K562 (cell line): Measurements from ENCODE around the gene PATL1. TPM values are rescaled to one million over a fixed set of nuclear protein-coding genes. Genes with fewer than 3 reads are reported as not detected.

Source experiments
- HDAC6 ChIP-seq: IDR thresholded peaks from 2 replicates; pipeline ENCODE4 v1.6.1; 2012; ENCODE audit warnings: low read depth, mild to moderate bottlenecking, control low read depth, inconsistent platforms, low read length, moderate library complexity
- HSF4 ChIP-seq: fragments of 250-450 bp; sonication (Bioruptor Pico); IDR thresholded peaks from 2 replicates; pipeline ENCODE4 v2.1.2; 2022; ENCODE audit warnings: mild to moderate bottlenecking, moderate library complexity, borderline replicate concordance
- LCOR ChIP-seq: sonication (generic); formaldehyde crosslinking; IDR thresholded peaks from 2 replicates; pipeline ENCODE4 v1.8.0; 2022; ENCODE audit warnings: mild to moderate bottlenecking, missing genetic modification reagents
- MCM3 ChIP-seq: fragments of 450-650 bp; IDR thresholded peaks from 2 replicates; pipeline ENCODE4 v1.6.1; 2016
- MCM5 ChIP-seq: fragments of 450-650 bp; IDR thresholded peaks from 2 replicates; pipeline ENCODE4 v1.6.1; 2016; ENCODE audit warnings: low read depth
- POLR2B ChIP-seq: fragments of 450-650 bp; IDR thresholded peaks from 2 replicates; pipeline ENCODE4 v1.6.1; 2018; ENCODE audit warnings: low read depth; ENCODE audit not compliant: partially characterized antibody
- RCOR1 ChIP-seq, 2 experiments: IDR thresholded peaks; 2 replicates each; pipeline ENCODE4 v1.6.1; 2012; ENCODE audit warnings: low read depth in 2 of 2, low read length in 2 of 2, borderline replicate concordance in 1 of 2, improper control_type of control experiment in 1 of 2
- SLC30A9 ChIP-seq: fragments of 250-450 bp; sonication (Bioruptor Pico); IDR thresholded peaks from 2 replicates; pipeline ENCODE4 v1.8.0; 2022; ENCODE audit warnings: mild to moderate bottlenecking, moderate library complexity
- SMAD3 ChIP-seq: fragments of 450-650 bp; formaldehyde crosslinking; conservative IDR thresholded peaks from 2 replicates; pipeline ENCODE4 v1.4.0; 2020; ENCODE audit warnings: mild to moderate bottlenecking
- SMARCA4 ChIP-seq: fragments of 450-650 bp; IDR thresholded peaks from 2 replicates; pipeline ENCODE4 v1.6.1; 2016
- SP1 ChIP-seq: sonication (generic); formaldehyde crosslinking; IDR thresholded peaks from 2 replicates; pipeline ENCODE4 v1.8.1; 2022; ENCODE audit warnings: mild to moderate bottlenecking, missing genetic modification reagents
- TAF15 ChIP-seq: fragments of 200-400 bp; formaldehyde crosslinking; IDR thresholded peaks from 2 replicates; pipeline ENCODE4 v1.6.1; 2017; ENCODE audit warnings: mild to moderate bottlenecking, low read depth, low read length, moderate library complexity
- TBP ChIP-seq: optimal IDR thresholded peaks from 2 replicates; pipeline ENCODE3; 2011; ENCODE audit warnings: low read depth, low read length, improper control_type of control experiment
- TOE1 ChIP-seq, 2 experiments: fragments of 450-650 bp in 1 of 2; sonication (generic) in 1 of 2; formaldehyde crosslinking in 1 of 2; IDR thresholded peaks; 2 replicates each; pipeline versions ENCODE4 v1.7.1 to v1.8.0; 2016 to 2022; ENCODE audit warnings: borderline replicate concordance in 2 of 2, mild to moderate bottlenecking in 2 of 2, antibody characterized with exemption in 1 of 2, inconsistent platforms in 1 of 2, low read depth in 1 of 2, missing genetic modification reagents in 1 of 2, moderate library complexity in 1 of 2
- XRCC3 ChIP-seq: fragments of 450-650 bp; IDR thresholded peaks from 2 replicates; pipeline ENCODE4 v1.6.1; 2017; ENCODE audit warnings: mild to moderate bottlenecking, moderate library complexity
- ZNF197 ChIP-seq: fragments of 200-800 bp; sonication (Bioruptor generic); IDR thresholded peaks from 2 replicates; pipeline ENCODE4 v1.6.1; 2016; ENCODE audit warnings: low read depth, missing genetic modification characterization, missing compliant biosample characterization
- ZNF384 ChIP-seq: IDR thresholded peaks from 2 replicates; pipeline ENCODE4 v1.6.1; 2012; ENCODE audit warnings: low read depth, low read length, improper control_type of control experiment
- polyA plus RNA-seq, 8 experiments: library from polyadenylated mRNA; depleted of rRNA in 4 of 8; stranded (reverse) in 5 of 8; unstranded in 3 of 8; fragments of >200 nt; fragmentation: Nextera tagmentation in 2 of 8; fragmentation: Illumina TruSeq in 1 of 8; extraction: Ambion mirVana in 2 of 8; extraction: Trizol in 1 of 8; gene quantifications; 2 replicates each; pipeline versions ENCODE4 v1.2.1 to v1.2.3, GENCODE V29; 2011 to 2014; ENCODE audit warnings: inconsistent platforms in 1 of 8, missing spikeins in 1 of 8
- total RNA-seq, 7 experiments: library from RNA; depleted of rRNA in 6 of 7; stranded (reverse); fragments of >200 nt in 6 of 7; fragmentation: Illumina TruSeq in 2 of 7; extraction: Trizol in 2 of 7; gene quantifications; 2 replicates each; pipeline versions ENCODE4 v1.2.1 to v1.2.3, GENCODE V29; 2011 to 2021; ENCODE audit warnings: low replicate concordance in 1 of 7
- TF ChIP-seq, protein P1 (sequence below): sonication (generic); IDR thresholded peaks from 2 replicates; pipeline ENCODE4 v1.6.1; 2016
- TF ChIP-seq, protein P2 (sequence below): sonication (generic); formaldehyde crosslinking; IDR thresholded peaks from 2 replicates; pipeline ENCODE4 v1.8.0; 2022; ENCODE audit warnings: mild to moderate bottlenecking, missing genetic modification reagents
- TF ChIP-seq, protein P3 (sequence below): IDR thresholded peaks from 3 replicates; pipeline ENCODE4 v1.6.1; 2011; ENCODE audit warnings: borderline replicate concordance, mild to moderate bottlenecking; ENCODE audit not compliant: insufficient read length, insufficient read depth
- TF ChIP-seq, protein P4 (sequence below): fragments of 250-450 bp; sonication (Bioruptor Pico); IDR thresholded peaks from 2 replicates; pipeline ENCODE4 v1.5.0; 2021
- TF ChIP-seq, protein P5 (sequence below), 2 experiments: IDR thresholded peaks; 2 replicates each; pipeline ENCODE4 v1.6.1; 2012; ENCODE audit warnings: improper control_type of control experiment in 2 of 2, low read depth in 2 of 2, low read length in 2 of 2, borderline replicate concordance in 1 of 2

PATL1 gene
- total and polyA plus RNA-seq, 9 of the 15 experiments (the other 6 are each of a cell fraction or from before 2014, with no cell fraction given): 3.2 to 48.0 (median 16.4) TPM

DNA sequence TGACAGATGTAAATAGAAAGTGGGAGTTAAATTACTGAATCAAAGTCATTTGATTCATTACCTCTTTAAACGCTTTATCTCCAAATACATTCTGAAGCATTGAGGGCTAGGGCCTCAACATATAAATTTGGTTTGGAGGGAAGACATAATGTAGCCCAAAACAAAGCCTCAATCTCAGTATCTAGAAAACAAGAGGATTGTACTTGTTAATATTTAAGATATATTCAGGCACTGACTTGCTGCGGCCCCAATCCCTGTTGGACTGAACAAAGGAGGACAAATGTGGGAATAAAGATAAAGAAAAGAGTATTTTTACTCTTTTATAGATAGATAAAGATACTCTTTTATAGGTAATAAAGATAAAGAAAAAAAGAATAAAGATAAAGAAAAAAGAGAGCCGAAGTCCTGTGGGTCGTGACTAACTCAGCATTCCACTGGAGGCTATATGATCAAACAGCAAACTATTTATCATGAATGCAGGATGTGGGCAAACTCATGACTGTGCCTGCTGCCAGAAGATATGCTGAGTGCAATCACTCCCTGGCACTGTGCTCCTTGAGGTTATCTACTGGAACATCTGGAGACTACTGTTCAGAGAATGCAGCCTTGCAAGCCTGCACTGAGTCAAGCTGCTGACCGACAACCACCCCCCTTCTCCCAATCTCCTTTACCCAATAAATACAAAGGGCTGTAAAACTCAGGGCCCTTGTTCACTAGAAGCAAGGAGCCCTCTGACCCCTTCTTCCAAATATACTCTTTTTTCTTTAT, 37.9 kb upstream of the PATL1 start (continued):
- TF ChIP-seq, protein P1, sequence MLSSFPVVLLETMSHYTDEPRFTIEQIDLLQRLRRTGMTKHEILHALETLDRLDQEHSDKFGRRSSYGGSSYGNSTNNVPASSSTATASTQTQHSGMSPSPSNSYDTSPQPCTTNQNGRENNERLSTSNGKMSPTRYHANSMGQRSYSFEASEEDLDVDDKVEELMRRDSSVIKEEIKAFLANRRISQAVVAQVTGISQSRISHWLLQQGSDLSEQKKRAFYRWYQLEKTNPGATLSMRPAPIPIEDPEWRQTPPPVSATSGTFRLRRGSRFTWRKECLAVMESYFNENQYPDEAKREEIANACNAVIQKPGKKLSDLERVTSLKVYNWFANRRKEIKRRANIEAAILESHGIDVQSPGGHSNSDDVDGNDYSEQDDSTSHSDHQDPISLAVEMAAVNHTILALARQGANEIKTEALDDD: peak; percentile 85
- TF ChIP-seq SLC30A9 (CRISPR knock-in tag) (no peak), ZNF384 (no peak), SMARCA4 (peak; percentile 99), LCOR (CRISPR knock-in tag) (no peak), HSF4 (CRISPR knock-in tag) (no peak), HDAC6 (no peak), SP1 (CRISPR knock-in tag) (peak; percentile 56; the same call in 1 of the 2 replicates), TAF15 (no peak), TBP (no peak), XRCC3 (no peak), MCM3 (no peak), POLR2B (no peak), MCM5 (no peak), RCOR1 (IDR thresholded peaks at IDR 0.05; ENCODE audit: borderline replicate concordance in 1 of 2, low read depth in 2 of 2, low read length in 2 of 2) (peak; percentile 72 to 98; a peak in 3 of 4 replicates), SMAD3 (CRISPR knock-in tag) (peak; percentile 91), ZNF197 (peak; percentile 94), TOE1 (IDR thresholded peaks at IDR 0.05; ENCODE audit: borderline replicate concordance) (peak; percentile 87; the same call in 1 of the 2 replicates), TOE1 (CRISPR knock-in tag; IDR thresholded peaks at IDR 0.05; ENCODE audit: borderline replicate concordance, low read depth) (no peak)
- TF ChIP-seq, protein P2, sequence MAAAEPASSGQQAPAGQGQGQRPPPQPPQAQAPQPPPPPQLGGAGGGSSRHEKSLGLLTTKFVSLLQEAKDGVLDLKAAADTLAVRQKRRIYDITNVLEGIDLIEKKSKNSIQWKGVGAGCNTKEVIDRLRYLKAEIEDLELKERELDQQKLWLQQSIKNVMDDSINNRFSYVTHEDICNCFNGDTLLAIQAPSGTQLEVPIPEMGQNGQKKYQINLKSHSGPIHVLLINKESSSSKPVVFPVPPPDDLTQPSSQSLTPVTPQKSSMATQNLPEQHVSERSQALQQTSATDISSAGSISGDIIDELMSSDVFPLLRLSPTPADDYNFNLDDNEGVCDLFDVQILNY (CRISPR knock-in tag): no peak
- TF ChIP-seq, protein P3, sequence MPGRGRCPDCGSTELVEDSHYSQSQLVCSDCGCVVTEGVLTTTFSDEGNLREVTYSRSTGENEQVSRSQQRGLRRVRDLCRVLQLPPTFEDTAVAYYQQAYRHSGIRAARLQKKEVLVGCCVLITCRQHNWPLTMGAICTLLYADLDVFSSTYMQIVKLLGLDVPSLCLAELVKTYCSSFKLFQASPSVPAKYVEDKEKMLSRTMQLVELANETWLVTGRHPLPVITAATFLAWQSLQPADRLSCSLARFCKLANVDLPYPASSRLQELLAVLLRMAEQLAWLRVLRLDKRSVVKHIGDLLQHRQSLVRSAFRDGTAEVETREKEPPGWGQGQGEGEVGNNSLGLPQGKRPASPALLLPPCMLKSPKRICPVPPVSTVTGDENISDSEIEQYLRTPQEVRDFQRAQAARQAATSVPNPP: no peak
- TF ChIP-seq, protein P4, sequence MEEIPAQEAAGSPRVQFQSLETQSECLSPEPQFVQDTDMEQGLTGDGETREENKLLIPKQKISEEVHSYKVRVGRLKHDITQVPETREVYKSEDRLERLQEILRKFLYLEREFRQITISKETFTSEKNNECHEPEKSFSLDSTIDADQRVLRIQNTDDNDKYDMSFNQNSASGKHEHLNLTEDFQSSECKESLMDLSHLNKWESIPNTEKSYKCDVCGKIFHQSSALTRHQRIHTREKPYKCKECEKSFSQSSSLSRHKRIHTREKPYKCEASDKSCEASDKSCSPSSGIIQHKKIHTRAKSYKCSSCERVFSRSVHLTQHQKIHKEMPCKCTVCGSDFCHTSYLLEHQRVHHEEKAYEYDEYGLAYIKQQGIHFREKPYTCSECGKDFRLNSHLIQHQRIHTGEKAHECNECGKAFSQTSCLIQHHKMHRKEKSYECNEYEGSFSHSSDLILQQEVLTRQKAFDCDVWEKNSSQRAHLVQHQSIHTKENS (CRISPR knock-in tag): no peak
- TF ChIP-seq, protein P5, sequence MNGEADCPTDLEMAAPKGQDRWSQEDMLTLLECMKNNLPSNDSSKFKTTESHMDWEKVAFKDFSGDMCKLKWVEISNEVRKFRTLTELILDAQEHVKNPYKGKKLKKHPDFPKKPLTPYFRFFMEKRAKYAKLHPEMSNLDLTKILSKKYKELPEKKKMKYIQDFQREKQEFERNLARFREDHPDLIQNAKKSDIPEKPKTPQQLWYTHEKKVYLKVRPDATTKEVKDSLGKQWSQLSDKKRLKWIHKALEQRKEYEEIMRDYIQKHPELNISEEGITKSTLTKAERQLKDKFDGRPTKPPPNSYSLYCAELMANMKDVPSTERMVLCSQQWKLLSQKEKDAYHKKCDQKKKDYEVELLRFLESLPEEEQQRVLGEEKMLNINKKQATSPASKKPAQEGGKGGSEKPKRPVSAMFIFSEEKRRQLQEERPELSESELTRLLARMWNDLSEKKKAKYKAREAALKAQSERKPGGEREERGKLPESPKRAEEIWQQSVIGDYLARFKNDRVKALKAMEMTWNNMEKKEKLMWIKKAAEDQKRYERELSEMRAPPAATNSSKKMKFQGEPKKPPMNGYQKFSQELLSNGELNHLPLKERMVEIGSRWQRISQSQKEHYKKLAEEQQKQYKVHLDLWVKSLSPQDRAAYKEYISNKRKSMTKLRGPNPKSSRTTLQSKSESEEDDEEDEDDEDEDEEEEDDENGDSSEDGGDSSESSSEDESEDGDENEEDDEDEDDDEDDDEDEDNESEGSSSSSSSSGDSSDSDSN (IDR thresholded peaks at IDR 0.05; ENCODE audit: borderline replicate concordance in 1 of 2, low read depth in 2 of 2, low read length in 2 of 2): no peak
